ENCODE data around the gene NMNAT2.

GRCh38 chr1:183417772-183418491 is at the start of gene NMNAT2:
- TF ChIP-seq CTCF (IDR thresholded peaks at IDR 0.05 in 2 of 3, conservative IDR thresholded peaks at IDR 0.05 in 1 of 3; ENCODE audit: control insufficient read depth in 2 of 3, extremely low read depth in 1 of 3, insufficient read depth in 1 of 3, low read depth in 3 of 3, low read length in 3 of 3), result no peak
- no peak for TF ChIP-seq MTA2 (IDR thresholded peaks at IDR 0.05; ENCODE audit: low read depth)
- TF ChIP-seq ATF2 (IDR thresholded peaks at IDR 0.05; ENCODE audit: low read length), result no peak

Measured in GM12878 (cell line).